MM.1S (cell line): ENCODE results near the gene NDUFC1.

ENCODE experiments used
- CTCF ChIP-seq: fragments of 300-600 bp; sonication (generic); IDR thresholded peaks from 2 replicates; pipeline ENCODE4 v1.5.1; 2016; ENCODE audit warnings: antibody characterized with exemption, low read length, mixed read lengths
- EZH2phosphoT487 ChIP-seq: fragments of 300-600 bp; sonication (generic); IDR thresholded peaks from 2 replicates; pipeline ENCODE4 v1.6.1; 2018; ENCODE audit warnings: antibody characterized with exemption, low read length

- no peak for TF ChIP-seq CTCF
- TF ChIP-seq EZH2phosphoT487 = no peak
These were observed 20.1 kb downstream of the NDUFC1 start for GRCh38 chr4:139282065-139282720.
